ENCODE results near the gene SORBS2. TPM values are rescaled to one million over a fixed set of nuclear protein-coding genes. Genes with fewer than 3 reads are reported as not detected.

Gene SORBS2
- total and polyA plus RNA-seq, 2 of the 8 experiments (the other 6 are each of a cell fraction or from before 2014, with no cell fraction given) = 73.0 to 87.1 TPM

DNA sequence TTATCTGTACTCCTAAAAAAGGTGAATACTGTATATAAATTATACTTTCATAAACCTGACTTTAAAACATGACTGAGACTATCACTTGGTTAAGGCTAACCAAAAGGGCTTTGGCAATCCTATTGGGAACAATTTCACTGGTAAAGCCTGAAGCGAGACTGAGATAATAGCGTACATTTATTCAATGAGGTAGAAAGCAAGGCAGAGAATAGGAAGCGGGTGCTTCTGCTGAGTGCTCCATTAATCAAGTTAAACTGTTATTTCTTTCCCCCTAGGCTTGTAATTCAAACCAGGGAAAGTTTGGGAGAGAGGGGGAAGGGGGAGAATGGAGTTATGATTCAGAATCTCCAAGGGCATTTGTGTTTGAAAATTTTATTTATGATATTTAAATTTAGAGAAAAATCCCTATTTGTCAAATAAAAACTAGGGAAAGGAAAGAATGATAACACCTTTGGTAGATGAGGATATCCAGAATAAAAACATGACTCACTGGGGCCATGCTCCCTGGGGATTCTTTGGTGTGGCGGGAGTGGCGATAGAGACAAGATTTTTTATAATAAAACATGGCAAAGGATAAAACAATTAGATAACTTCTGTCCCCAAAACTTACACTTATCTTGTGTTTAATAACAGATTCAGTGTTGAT lies 34.6 kb upstream of the SORBS2 start:
- H2BK5ac ChIP-seq (ENCODE audit: low read depth, low read length) = no peak overlapping the region
- CTCF ChIA-PET (ENCODE audit: partially characterized antibody) = interaction anchor here (1.2 kb wide), 1 partner anchor 211 kb away, joined by 3 read pairs; no protein-coding TSS in a partner anchor
- H3K79me2 ChIP-seq (ENCODE audit: control insufficient read depth in 1 of 2, insufficient read depth in 2 of 2, low read length in 2 of 2) = no peaks in the 10 kb centered on the region
- 93% methylated on average over 5 of the region's 5 CpGs; no CpG with 5 or more reads in 1 of the 2 experiments for WGBS, 2 experiments (ENCODE audit: extremely low coverage in 1 of 2, insufficient coverage in 1 of 2, insufficient read length in 1 of 2, insufficient replicate concordance in 2 of 2, low coverage in 1 of 2, low lambda C conversion rate in 2 of 2, missing lambda C conversion rate in 1 of 2)
- H2AK5ac ChIP-seq (ENCODE audit: low read depth, low read length) = no peak overlapping the region
- DNase-seq (ENCODE audit: low read depth in 1 of 2, low spot score in 2 of 2) = no peak
- POLR2A ChIA-PET (ENCODE audit: partially characterized antibody) = interaction anchor here (0.9 to 3.5 kb wide), 2 partner anchors 8 to 10 kb away, joined by 3 to 23 read pairs; no protein-coding TSS in a partner anchor
- H2BK20ac ChIP-seq (ENCODE audit: low read length) = peak overlapping the region; percentile 55; the same call in 1 of the 2 replicates
- no peak overlapping the region for H3K14ac ChIP-seq (ENCODE audit: insufficient read length)
- no peaks in the 10 kb centered on the region for H4K20me1 ChIP-seq (replicated peaks in 1 of 2; ENCODE audit: control insufficient read depth in 1 of 2, insufficient read depth in 2 of 2, low read length in 2 of 2)
- H4K5ac ChIP-seq (ENCODE audit: insufficient read length, low read depth, low read length) = no peak overlapping the region
- H3K27me3 ChIP-seq (replicated peaks in 1 of 4; ENCODE audit: control insufficient read depth in 3 of 4, extremely low read depth in 1 of 4, insufficient read depth in 3 of 4, low read length in 3 of 4) = no peaks in the 10 kb centered on the region
- H3K4me3 ChIP-seq (ENCODE audit: extremely low read depth in 1 of 4, insufficient read depth in 2 of 4, low read depth in 3 of 4, low read length in 4 of 4) = no peak overlapping the region
- no peak overlapping the region for H3K27ac ChIP-seq (ENCODE audit: low read depth, low read length)
- no peak overlapping the region for H2BK15ac ChIP-seq (ENCODE audit: low read length)
- H3K23me2 ChIP-seq (ENCODE audit: low read depth, low read length) = no peaks in the 10 kb centered on the region
- H3K23ac ChIP-seq (ENCODE audit: insufficient read length) = no peak overlapping the region
- no peak overlapping the region for H3K18ac ChIP-seq (ENCODE audit: extremely low read depth, low read length)
- H2BK120ac ChIP-seq (replicated peaks; ENCODE audit: low read depth, low read length) = no peak overlapping the region
- H3K79me1 ChIP-seq (ENCODE audit: low read depth, low read length) = no peaks in the 10 kb centered on the region
- peaks cover 3 to 6% (median 5%) of the 10 kb centered on the region in 4 experiments; a peak in 3 of 7 replicates for H3K4me1 ChIP-seq (replicated peaks in 1 of 4; ENCODE audit: control insufficient read depth in 3 of 4, insufficient read depth in 4 of 4, low read length in 3 of 4)
- no peak overlapping the region for H2BK12ac ChIP-seq (ENCODE audit: low read depth, low read length)
- peak overlapping the region; percentile 32 for H4K91ac ChIP-seq (replicated peaks; ENCODE audit: insufficient read length, low read length)
- H2AFZ ChIP-seq (ENCODE audit: low read length) = no peak overlapping the region
- H4K8ac ChIP-seq (ENCODE audit: extremely low read depth, insufficient read depth, low read length) = no peak overlapping the region
- no peak overlapping the region for H3K9ac ChIP-seq (replicated peaks in 1 of 4; ENCODE audit: extremely low read depth in 1 of 4, low read depth in 3 of 4, low read length in 3 of 4)
- FAIRE-seq = no peak
- H3K9me3 ChIP-seq (ENCODE audit: insufficient read depth in 2 of 2, low read depth in 1 of 2, low read length in 1 of 2) = peaks cover 5% of the 10 kb centered on the region in 2 experiments; a peak in 3 of 4 replicates
- no peak overlapping the region for H3K56ac ChIP-seq (replicated peaks; ENCODE audit: insufficient read length, low read depth, low read length)
- no peak overlapping the region for H3K4me2 ChIP-seq (ENCODE audit: insufficient read depth in 1 of 2, low read depth in 2 of 2, low read length in 2 of 2)
- no peak overlapping the region for H3K4ac ChIP-seq (replicated peaks; ENCODE audit: insufficient read length, low read depth, low read length)
- no peaks in the 10 kb centered on the region; a peak in 3 of 8 replicates for H3K36me3 ChIP-seq (ENCODE audit: control insufficient read depth in 2 of 4, insufficient read depth in 4 of 4, low read length in 3 of 4)
- TF ChIP-seq CBX5 (IDR thresholded peaks at IDR 0.05; ENCODE audit: low read depth, low read length) (no peak), JUND (IDR thresholded peaks at IDR 0.05; ENCODE audit: low read length) (no peak), TAF7 (optimal IDR thresholded peaks at IDR 0.05; ENCODE audit: borderline replicate concordance, low read depth, low read length) (no peak), ASH2L (IDR thresholded peaks at IDR 0.05; ENCODE audit: low read length) (no peak), CBX8 (IDR thresholded peaks at IDR 0.05; ENCODE audit: borderline replicate concordance, low read depth, low read length) (no peak), SAP30 (IDR thresholded peaks at IDR 0.05; ENCODE audit: insufficient read depth, insufficient replicate concordance, low read length) (no peak), FOSL1 (IDR thresholded peaks at IDR 0.05; ENCODE audit: insufficient read depth, low read depth, low read length) (no peak), RNF2 (IDR thresholded peaks at IDR 0.05; ENCODE audit: borderline replicate concordance, low read depth, low read length, missing control alignments, poor library complexity, severe bottlenecking) (no peak)
- TF ChIP-seq, protein P1, sequence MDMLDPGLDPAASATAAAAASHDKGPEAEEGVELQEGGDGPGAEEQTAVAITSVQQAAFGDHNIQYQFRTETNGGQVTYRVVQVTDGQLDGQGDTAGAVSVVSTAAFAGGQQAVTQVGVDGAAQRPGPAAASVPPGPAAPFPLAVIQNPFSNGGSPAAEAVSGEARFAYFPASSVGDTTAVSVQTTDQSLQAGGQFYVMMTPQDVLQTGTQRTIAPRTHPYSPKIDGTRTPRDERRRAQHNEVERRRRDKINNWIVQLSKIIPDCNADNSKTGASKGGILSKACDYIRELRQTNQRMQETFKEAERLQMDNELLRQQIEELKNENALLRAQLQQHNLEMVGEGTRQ (IDR thresholded peaks at IDR 0.05; ENCODE audit: low read length) = no peak
- TF ChIP-seq, protein P2, sequence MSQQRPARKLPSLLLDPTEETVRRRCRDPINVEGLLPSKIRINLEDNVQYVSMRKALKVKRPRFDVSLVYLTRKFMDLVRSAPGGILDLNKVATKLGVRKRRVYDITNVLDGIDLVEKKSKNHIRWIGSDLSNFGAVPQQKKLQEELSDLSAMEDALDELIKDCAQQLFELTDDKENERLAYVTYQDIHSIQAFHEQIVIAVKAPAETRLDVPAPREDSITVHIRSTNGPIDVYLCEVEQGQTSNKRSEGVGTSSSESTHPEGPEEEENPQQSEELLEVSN (IDR thresholded peaks at IDR 0.05) = no peak
